ENCODE results near the gene KPNA3.
A peak's percentile ranks its signal among the peaks of the same experiment; 100 is the strongest.

KPNA3 gene

DNA sequence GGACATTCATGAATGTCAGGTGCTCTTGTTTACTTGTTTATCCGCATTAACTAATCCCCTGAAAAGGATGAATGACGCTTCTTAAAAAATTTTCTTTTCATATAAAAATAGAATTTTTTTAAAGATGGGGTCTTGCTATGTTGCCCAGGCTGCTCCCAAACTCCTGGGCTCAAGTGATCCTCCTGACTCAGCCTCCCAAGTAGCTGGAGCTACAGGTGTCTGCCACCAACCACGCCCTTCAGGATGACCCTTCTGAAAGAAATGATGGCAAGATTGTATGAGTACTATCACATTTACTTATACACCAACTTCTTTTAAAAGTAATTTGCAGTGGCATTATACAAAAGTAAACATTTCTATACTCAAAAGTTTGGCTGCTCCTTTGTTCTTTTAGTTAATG, 95.0 kb downstream of the KPNA3 start:
- Histone ChIP-seq H3K79me2 (ENCODE audit: insufficient read depth, low read length) (no peaks in the 10 kb centered on the region), H3K9ac (ENCODE audit: low read depth, low read length, poor library complexity, severe bottlenecking) (no peak overlapping the region), H4K20me1 (ENCODE audit: insufficient read depth, low read length, poor library complexity, severe bottlenecking) (no peaks in the 10 kb centered on the region), H3K9me2 (replicated peaks; ENCODE audit: low read depth, low read length) (no peaks in the 10 kb centered on the region), H3K36me3 (ENCODE audit: insufficient read depth, low read length) (peaks cover 25% of the 10 kb centered on the region), H3K4me2 (ENCODE audit: low read depth, low read length, poor library complexity, severe bottlenecking) (no peak overlapping the region), H2AFZ (ENCODE audit: low read length) (no peak overlapping the region), H3K9me3 (ENCODE audit: insufficient read depth, low read depth, low read length) (no peaks in the 10 kb centered on the region), H3F3A (ENCODE audit: low read depth) (peaks cover 8% of the 10 kb centered on the region), H3K27me3 (ENCODE audit: insufficient read depth, low read length, poor library complexity, severe bottlenecking) (no peaks in the 10 kb centered on the region), H3K4me3 (ENCODE audit: low read length, poor library complexity, severe bottlenecking) (no peak overlapping the region), H3K4me1 (ENCODE audit: insufficient read depth, low read length, poor library complexity, severe bottlenecking) (peaks cover 24% of the 10 kb centered on the region)
- TF ChIP-seq EZH2phosphoT487 (IDR thresholded peaks at IDR 0.05; ENCODE audit: borderline replicate concordance) (no peak), CTCF (conservative IDR thresholded peaks at IDR 0.05; ENCODE audit: low read length) (no peak)

GRCh38 chr13:49694446-49694845, 98.0 kb downstream of the KPNA3 start:
- TF ChIP-seq CTCF (conservative IDR thresholded peaks at IDR 0.05; ENCODE audit: low read length) (no peak), EZH2phosphoT487 (IDR thresholded peaks at IDR 0.05; ENCODE audit: borderline replicate concordance) (no peak)
- no peak overlapping the region for H3K9ac ChIP-seq (ENCODE audit: low read depth, low read length, poor library complexity, severe bottlenecking)
- peaks cover 8% of the 10 kb centered on the region for H3F3A ChIP-seq (ENCODE audit: low read depth)
- no peaks in the 10 kb centered on the region; the same call in 1 of the 2 replicates for H3K36me3 ChIP-seq (ENCODE audit: insufficient read depth, low read length)
- H3K4me1 ChIP-seq (ENCODE audit: insufficient read depth, low read length, poor library complexity, severe bottlenecking) = peaks cover 43% of the 10 kb centered on the region
- no peaks in the 10 kb centered on the region for H3K9me3 ChIP-seq (ENCODE audit: insufficient read depth, low read depth, low read length)
- no peaks in the 10 kb centered on the region for H3K27me3 ChIP-seq (ENCODE audit: insufficient read depth, low read length, poor library complexity, severe bottlenecking)
- H3K9me2 ChIP-seq (replicated peaks; ENCODE audit: low read depth, low read length) = no peaks in the 10 kb centered on the region
- no peak overlapping the region for H2AFZ ChIP-seq (ENCODE audit: low read length)
- H3K4me3 ChIP-seq (ENCODE audit: low read length, poor library complexity, severe bottlenecking) = no peak overlapping the region
- peaks cover 14% of the 10 kb centered on the region for H3K79me2 ChIP-seq (ENCODE audit: insufficient read depth, low read length)
- no peak overlapping the region for H3K4me2 ChIP-seq (ENCODE audit: low read depth, low read length, poor library complexity, severe bottlenecking)
- peaks cover 15% of the 10 kb centered on the region for H4K20me1 ChIP-seq (ENCODE audit: insufficient read depth, low read length, poor library complexity, severe bottlenecking)

DNA sequence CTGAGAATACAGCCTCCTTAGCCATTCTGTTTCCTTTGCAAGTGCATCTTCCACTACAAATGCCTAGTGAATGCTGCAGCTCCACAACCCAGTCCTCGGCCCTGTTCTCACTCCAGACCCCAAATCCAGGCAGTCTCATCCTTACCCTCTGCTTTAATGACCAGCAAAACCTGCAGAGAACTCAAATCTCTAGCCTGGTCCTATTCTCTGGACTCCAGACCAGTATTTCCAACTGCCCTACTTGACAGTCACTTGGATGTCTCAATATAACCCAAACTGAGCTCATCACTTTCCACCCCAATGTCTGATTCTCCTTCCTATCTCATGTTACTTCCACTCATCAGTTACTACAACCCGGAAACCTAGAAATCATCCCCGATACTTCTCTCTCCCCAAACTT, 98.6 kb downstream of the KPNA3 start:
- Histone ChIP-seq H3K9ac (ENCODE audit: low read depth, low read length, poor library complexity, severe bottlenecking) (no peak overlapping the region), H3K27me3 (ENCODE audit: insufficient read depth, low read length, poor library complexity, severe bottlenecking) (no peaks in the 10 kb centered on the region), H3K4me3 (ENCODE audit: low read length, poor library complexity, severe bottlenecking) (no peak overlapping the region), H3K9me3 (ENCODE audit: insufficient read depth, low read depth, low read length) (no peaks in the 10 kb centered on the region), H3K79me2 (ENCODE audit: insufficient read depth, low read length) (peaks cover 19% of the 10 kb centered on the region), H3F3A (ENCODE audit: low read depth) (peaks cover 8% of the 10 kb centered on the region), H3K4me2 (ENCODE audit: low read depth, low read length, poor library complexity, severe bottlenecking) (peak overlapping the region; percentile 10), H3K9me2 (replicated peaks; ENCODE audit: low read depth, low read length) (no peaks in the 10 kb centered on the region), H2AFZ (ENCODE audit: low read length) (no peak overlapping the region), H3K4me1 (ENCODE audit: insufficient read depth, low read length, poor library complexity, severe bottlenecking) (peaks cover 46% of the 10 kb centered on the region), H4K20me1 (ENCODE audit: insufficient read depth, low read length, poor library complexity, severe bottlenecking) (peaks cover 18% of the 10 kb centered on the region), H3K36me3 (ENCODE audit: insufficient read depth, low read length) (no peaks in the 10 kb centered on the region; the same call in 1 of the 2 replicates)
- TF ChIP-seq EZH2phosphoT487 (IDR thresholded peaks at IDR 0.05; ENCODE audit: borderline replicate concordance) (no peak), CTCF (conservative IDR thresholded peaks at IDR 0.05; ENCODE audit: low read length) (no peak)

All from Loucy (cell line).